RWPE1 (cell line): ENCODE measurements around the gene HLCS.
A peak's percentile ranks its signal among the peaks of the same experiment; 100 is the strongest.

Experiments used
- CTCF ChIA-PET: fragments of 350-600 bp; sonication (Branson Sonifier 250); formaldehyde crosslinking; extraction: SDS; loops from one replicate; lab custom pipeline; 2021; lab: Yijun Ruan, JAX
- POLR2A ChIA-PET: fragments of 400-600 bp; formaldehyde crosslinking; extraction: SDS; loops from one replicate; lab custom pipeline; 2020; ENCODE audit warnings: antibody characterized with exemption; ENCODE audit not compliant: low non-redundant PET; lab: Yijun Ruan, JAX
- DNase-seq: peaks from one replicate; pipeline ENCODE4 v3.0.0; 2012; ENCODE audit warnings: low spot score
- H3K27ac ChIP-seq: fragments of 450-650 bp; 2 replicates; pipeline ENCODE4 v1.5.1; 2017
- TF ChIP-seq, protein P1 (sequence below): fragments of 450-650 bp; conservative IDR thresholded peaks from 2 replicates; pipeline ENCODE4 v1.5.1; 2017; ENCODE audit warnings: low read depth, mild to moderate bottlenecking

Gene HLCS

DNA sequence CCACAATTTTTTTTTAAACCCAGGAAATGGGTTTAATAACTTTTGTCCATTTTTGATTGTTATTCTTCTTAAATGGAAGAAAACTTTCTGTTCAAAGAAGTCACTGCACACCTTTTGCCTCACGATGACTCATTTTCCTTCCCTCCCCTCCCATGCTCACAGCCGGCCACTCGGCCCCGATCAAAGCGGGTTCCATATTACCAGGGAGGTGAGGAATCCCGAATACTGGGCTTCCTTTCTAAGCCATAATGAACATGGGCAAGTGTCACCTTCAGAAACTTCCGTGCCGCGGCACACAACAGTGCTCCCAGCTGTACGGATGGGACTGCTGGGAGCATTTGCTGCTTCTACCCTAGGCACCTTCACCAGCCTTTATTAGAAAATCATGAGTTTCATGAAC, 121.4 kb downstream of the HLCS start:
- H3K27ac ChIP-seq = peak overlapping the region; percentile 6; the same call in 1 of the 2 replicates
- DNase-seq = no peak
- ChIA-PET POLR2A (no interaction called here), CTCF (no interaction called here)
- TF ChIP-seq, protein P1, sequence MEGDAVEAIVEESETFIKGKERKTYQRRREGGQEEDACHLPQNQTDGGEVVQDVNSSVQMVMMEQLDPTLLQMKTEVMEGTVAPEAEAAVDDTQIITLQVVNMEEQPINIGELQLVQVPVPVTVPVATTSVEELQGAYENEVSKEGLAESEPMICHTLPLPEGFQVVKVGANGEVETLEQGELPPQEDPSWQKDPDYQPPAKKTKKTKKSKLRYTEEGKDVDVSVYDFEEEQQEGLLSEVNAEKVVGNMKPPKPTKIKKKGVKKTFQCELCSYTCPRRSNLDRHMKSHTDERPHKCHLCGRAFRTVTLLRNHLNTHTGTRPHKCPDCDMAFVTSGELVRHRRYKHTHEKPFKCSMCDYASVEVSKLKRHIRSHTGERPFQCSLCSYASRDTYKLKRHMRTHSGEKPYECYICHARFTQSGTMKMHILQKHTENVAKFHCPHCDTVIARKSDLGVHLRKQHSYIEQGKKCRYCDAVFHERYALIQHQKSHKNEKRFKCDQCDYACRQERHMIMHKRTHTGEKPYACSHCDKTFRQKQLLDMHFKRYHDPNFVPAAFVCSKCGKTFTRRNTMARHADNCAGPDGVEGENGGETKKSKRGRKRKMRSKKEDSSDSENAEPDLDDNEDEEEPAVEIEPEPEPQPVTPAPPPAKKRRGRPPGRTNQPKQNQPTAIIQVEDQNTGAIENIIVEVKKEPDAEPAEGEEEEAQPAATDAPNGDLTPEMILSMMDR = no peak

DNA sequence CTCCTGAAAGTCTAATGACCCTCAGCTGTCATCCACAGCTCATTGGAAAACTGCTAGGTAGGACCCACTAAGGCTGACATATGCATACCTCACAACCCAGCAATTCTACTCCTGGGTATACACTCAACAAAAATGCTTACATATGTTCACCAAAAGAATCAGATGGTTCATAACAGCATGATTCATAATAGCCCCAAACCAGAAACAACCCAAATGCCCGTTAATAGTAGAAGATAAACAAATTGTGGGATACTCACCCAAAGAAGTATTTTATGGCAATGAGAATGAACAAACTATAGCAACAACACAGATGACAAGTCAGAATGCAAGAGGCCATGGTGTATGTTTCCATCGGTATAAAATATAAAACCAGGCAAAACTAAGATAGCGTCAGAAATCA, 124.6 kb downstream of the HLCS start:
- H3K27ac ChIP-seq = no peak overlapping the region
- ChIA-PET POLR2A (no interaction called here), CTCF (no interaction called here)
- TF ChIP-seq, protein P1 = no peak
- no peak for DNase-seq

DNA sequence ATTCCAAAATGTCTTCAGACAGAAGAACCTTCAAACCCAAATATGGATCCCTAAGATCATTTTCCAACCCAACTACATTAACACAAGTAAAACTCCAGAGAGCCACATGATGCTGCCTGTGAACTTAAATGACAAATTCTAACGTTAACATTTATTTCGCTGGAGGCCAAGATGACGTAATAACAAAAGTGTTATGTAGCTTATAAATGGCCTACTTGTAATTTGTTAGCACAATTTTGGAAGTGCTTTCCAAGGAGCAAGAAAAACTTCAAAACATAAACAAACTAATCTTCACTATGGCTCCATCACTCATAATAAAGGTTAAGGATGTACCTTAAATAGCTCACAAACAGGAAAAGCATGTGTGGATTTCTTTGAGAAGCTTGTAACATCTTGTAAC, 126.7 kb downstream of the HLCS start:
- TF ChIP-seq, protein P1 = no peak
- ChIA-PET CTCF (no interaction called here), POLR2A (no interaction called here)
- DNase-seq = no peak
- no peak overlapping the region for H3K27ac ChIP-seq

DNA sequence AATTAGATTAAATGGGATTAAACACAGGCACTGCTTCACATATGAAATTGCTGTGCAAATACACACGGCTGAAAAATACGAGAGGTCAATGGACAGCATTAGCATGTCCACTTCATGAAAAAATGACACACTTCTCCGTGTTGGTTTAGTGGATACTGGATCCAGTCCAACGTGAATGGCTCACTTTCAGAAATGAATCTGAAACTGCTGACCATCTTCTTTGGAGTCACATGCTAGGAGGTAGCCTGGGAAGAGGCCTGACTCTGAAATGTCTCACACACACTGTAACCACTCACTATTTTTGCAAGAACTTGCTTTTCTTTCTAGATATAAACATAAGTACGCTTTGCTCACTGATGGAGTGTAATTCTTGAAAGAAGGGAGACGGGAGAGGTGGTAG, 127.3 kb downstream of the HLCS start:
- TF ChIP-seq, protein P1 = no peak
- POLR2A ChIA-PET = no interaction called here
- H3K27ac ChIP-seq = no peak overlapping the region
- no peak for DNase-seq
- CTCF ChIA-PET = no interaction called here

DNA sequence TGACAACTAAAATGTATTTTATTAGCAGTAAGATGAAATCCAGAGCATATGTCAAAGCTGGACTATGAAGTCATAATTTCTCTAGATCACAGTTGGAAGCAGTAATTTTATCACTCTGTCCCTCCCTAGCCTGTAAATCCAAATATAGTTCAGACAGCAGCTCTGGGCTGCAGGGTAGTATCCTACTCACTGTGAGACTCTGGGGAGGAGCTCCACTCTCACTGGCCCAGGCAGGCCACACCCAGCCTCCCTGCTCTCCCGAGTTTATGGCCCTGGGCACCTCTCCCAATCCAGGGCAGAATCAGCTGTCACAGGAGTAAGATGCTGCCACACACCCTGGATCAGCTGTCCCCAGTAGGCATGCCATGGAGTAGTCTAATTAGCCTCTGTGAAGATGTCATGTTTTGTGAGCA, 131.1 kb downstream of the HLCS start:
- TF ChIP-seq, protein P1 = no peak
- ChIA-PET POLR2A (no interaction called here), CTCF (interaction anchor here (0.5 kb wide), 2 partner anchors 59 to 1826 kb away, joined by 3 to 4 read pairs; no protein-coding TSS in a partner anchor)
- peak overlapping the region; percentile 29; the same call in 1 of the 2 replicates for H3K27ac ChIP-seq
- DNase-seq = no peak

DNA sequence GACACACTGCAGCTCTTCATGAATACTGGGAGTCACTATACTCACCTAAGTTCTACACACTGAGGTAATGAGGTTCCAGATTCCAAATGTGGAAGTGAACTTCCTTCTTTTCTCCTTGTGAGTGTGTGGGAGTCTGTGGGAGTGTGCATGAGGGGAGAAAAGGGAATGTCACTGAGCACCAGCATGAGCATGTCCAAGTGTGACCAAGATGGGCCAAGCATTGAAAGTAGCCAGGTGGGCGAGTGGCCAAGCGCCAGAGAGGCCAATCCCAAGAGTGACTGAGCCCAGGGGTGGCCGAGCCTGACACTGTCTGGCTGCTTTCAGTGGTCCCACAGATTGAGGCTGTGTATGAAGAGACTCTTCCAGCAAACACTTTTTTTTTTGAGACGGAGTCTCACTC, 132.3 kb downstream of the HLCS start:
- DNase-seq = no peak
- TF ChIP-seq, protein P1 = no peak
- ChIA-PET POLR2A (no interaction called here), CTCF (interaction anchor here (1.0 kb wide), 1 partner anchor 10 kb away, joined by 4 read pairs; no protein-coding TSS in a partner anchor)
- no peak overlapping the region for H3K27ac ChIP-seq
